Camera-type eye (tissue), 1 donor: ENCODE results near the gene MRPS25. TPM values are rescaled to one million over a fixed set of nuclear protein-coding genes. Genes with fewer than 3 reads are reported as not detected.

ENCODE experiments used
- total RNA-seq: library from RNA; depleted of rRNA; stranded (reverse); fragments of >200 nt; gene quantifications from one replicate; pipeline ENCODE4 v1.2.3, GENCODE V29; 2014

The MRPS25 gene
- 40.8 TPM for total RNA-seq

DNA sequence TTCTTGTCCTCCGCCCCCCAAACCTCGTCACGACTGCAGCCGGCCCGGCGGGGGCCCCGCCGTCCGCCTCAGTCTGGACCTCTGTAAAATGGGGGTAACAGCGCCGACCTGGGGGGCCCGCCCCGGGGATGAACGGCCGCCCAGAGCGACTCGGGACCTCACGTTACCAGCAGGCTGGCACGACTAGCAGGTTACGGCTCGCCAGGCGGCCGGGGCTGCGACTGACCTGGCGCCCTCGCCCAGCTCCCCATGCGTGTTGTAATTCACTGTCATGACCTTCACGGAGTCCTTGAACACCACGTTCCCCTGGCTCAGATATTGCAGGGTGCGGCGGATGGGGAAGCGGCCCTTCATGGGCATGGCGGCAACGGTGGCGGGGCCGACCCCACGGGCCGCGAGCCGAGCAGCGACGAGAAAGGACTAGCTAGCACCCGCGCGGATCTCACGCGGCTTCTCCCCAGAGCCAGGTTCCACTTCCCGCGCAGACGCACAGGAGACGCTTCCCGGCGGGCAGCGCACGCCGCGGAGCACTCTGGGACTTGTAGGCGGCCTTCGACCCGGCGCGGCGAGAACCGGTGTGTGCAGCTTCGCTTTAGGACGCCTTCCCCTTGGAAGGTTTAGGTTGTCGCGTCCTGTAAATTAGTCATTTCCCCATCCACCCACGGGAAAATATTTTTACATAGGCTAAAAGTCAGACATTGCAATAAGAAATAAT is at the start of gene MRPS25:
TSS of gene MRPS25 (minus strand) at position 481 of the 715 bp plus-strand sequence. CDS start at position 360, 121 bp downstream.

DNA sequence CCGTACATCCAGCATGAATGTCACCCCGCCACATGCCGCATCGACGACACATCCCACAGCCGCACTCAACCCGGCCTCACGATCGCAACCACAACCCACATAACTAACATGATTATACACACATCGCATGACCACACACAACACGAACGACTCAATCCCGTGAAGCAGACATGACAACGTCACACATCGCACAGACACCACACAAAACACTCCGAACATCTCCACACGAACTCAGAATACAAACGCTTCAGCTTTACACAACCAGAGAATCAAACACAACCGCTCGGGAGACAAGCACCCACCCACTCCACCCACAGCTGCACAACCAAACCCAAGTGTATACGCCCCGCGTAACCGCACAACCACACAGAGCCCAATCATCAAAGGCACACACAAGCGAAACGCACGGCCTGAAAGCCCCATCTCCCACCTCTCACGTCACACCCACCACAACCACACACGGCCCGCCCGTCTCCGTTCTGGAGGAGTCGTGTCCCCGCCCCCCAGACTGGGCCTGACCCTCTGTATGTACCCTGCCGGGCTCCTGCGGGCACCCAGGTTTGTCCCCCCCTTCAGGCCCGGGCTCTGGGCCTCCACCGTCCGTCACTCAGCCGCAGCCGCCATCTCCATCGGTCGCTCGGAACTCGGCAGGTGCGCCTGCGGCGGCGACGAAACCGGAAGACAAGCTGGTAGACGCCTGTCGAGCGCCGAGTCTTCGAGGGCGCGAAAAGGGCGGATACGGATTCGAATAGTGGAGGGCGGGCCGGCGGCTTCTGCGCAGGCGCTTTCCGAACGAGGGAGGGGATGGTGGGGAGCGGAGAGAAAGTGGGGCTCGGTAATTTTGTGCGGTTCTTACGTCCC is 33.6 kb upstream of the MRPS25 start, which contains the start of gene RBSN:
TSS of gene RBSN (minus strand) at position 646 of the 861 bp plus-strand sequence. CDS start 3,028 bp downstream, outside the sequence.

Other genes with a start within 250 kb of the MRPS25 start
- gene FGD5, start 246.4 kb downstream of the MRPS25 start, total RNA-seq = 17.3 TPM
- gene NR2C2, start 117.7 kb downstream of the MRPS25 start, total RNA-seq = 86.9 TPM
- gene RBSN, start 33.8 kb upstream of the MRPS25 start, total RNA-seq = 60.1 TPM
- 96.2 TPM for gene CAPN7, start 140.9 kb upstream of the MRPS25 start, total RNA-seq